ENCODE data around the gene SLC8A1.
A peak's percentile ranks its signal among the peaks of the same experiment; 100 is the strongest.

The SLC8A1 gene

DNA sequence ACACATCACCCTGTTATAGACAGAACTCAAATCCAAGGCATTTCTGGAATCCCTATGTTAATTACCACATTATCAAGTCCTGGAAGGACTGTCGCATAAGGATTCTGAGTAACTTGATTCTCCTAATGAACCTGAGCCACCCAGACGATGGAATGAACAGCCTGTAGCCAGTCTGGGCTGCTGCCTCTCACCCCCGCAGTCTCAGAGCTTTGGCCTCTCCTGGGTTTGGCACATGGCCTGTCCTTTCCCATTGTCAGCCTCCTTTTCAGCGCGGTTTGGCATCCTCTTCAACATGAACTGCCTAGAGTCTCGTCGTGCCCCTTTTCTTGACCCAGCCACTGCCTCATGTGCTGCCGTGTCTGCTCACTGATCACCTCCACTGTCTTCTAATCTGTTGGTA is 147.6 kb downstream of the SLC8A1 start:
- H3K79me2 ChIP-seq (ENCODE audit: control insufficient read depth, insufficient read depth, low read length, poor library complexity), result no peaks in the 10 kb centered on the region
- H2BK12ac ChIP-seq (ENCODE audit: low read length), result peak overlapping the region; percentile 1
- H3K4me3 ChIP-seq (ENCODE audit: low read depth, low read length), result no peak overlapping the region
- H2BK120ac ChIP-seq (ENCODE audit: insufficient read depth, low read length, poor library complexity), result peak overlapping the region; percentile 78
- H3K4ac ChIP-seq (ENCODE audit: low read depth, low read length), result no peak overlapping the region
- no peaks in the 10 kb centered on the region for H3K36me3 ChIP-seq (ENCODE audit: control insufficient read depth in 1 of 2, insufficient read depth in 2 of 2, low read length in 2 of 2)
- H2AK5ac ChIP-seq (ENCODE audit: low read length), result no peak overlapping the region
- H4K91ac ChIP-seq (ENCODE audit: low read depth, low read length), result peak overlapping the region; percentile 75
- H3K9me3 ChIP-seq (ENCODE audit: insufficient read depth, low read depth, low read length), result no peaks in the 10 kb centered on the region
- H2BK5ac ChIP-seq (ENCODE audit: low read depth, low read length, poor library complexity), result peak overlapping the region; percentile 60
- peak overlapping the region; percentile 53 for H3K27ac ChIP-seq (ENCODE audit: low read depth, low read length)
- no peak overlapping the region for H4K12ac ChIP-seq (ENCODE audit: low read depth, low read length)
- peaks cover 17 to 19% of the 10 kb centered on the region in 2 experiments for H3K4me1 ChIP-seq (ENCODE audit: control insufficient read depth in 1 of 2, insufficient read depth in 2 of 2, low read length in 2 of 2)
- WGBS (ENCODE audit: extremely low coverage, insufficient coverage, insufficient read length), result no CpG with 5 or more reads among the region's 8 CpGs
- no peaks in the 10 kb centered on the region for H3K27me3 ChIP-seq (ENCODE audit: insufficient read depth, low read length)
- no peak overlapping the region for H3K4me2 ChIP-seq (ENCODE audit: low read length)
- H4K8ac ChIP-seq (ENCODE audit: low read depth, low read length), result peak overlapping the region; percentile 26
- peak overlapping the region; percentile 84 for H3K14ac ChIP-seq (ENCODE audit: low read length)
- H2AFZ ChIP-seq (ENCODE audit: insufficient read depth, low read length, poor library complexity), result no peak overlapping the region
- peak overlapping the region; percentile 0 for H3K18ac ChIP-seq (ENCODE audit: low read length)
- DNase-seq, result no peak
- peaks cover 20% of the 10 kb centered on the region for H3K79me1 ChIP-seq (ENCODE audit: low read length)
- no peak overlapping the region for H3K23ac ChIP-seq (ENCODE audit: low read length)
- no peak overlapping the region for H3K9ac ChIP-seq (ENCODE audit: low read length)

DNA sequence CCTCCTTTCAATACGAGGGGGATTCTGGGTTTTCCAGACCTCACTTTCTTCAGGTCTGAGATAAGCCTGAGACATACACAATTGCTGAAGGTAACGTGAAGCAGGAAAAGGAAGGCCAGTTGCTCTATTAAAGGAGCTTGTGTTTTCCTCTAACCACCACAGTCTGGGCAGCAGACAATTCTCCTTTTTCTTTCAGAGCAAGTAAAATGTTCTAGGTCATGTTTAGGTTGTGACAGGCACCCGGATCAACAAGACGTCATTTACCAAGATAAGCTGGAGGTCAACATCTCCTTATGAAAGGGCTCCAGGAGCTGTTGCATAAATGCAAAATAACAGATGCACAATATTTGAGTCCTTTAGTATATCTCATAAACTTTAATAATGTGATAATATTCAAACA is 148.1 kb downstream of the SLC8A1 start:
- H4K91ac ChIP-seq (ENCODE audit: low read depth, low read length), result peak overlapping the region; percentile 11
- peak in 1 of 2 donors; percentile 27 for DNase-seq
- no peak overlapping the region for H3K23ac ChIP-seq (ENCODE audit: low read length)
- H3K4me3 ChIP-seq (ENCODE audit: low read depth, low read length), result no peak overlapping the region
- no peak overlapping the region for H4K12ac ChIP-seq (ENCODE audit: low read depth, low read length)
- peak overlapping the region; percentile 17 for H2BK12ac ChIP-seq (ENCODE audit: low read length)
- no CpG with 5 or more reads among the region's 4 CpGs for WGBS (ENCODE audit: extremely low coverage, insufficient coverage, insufficient read length)
- H3K27me3 ChIP-seq (ENCODE audit: insufficient read depth, low read length), result no peaks in the 10 kb centered on the region
- no peak overlapping the region for H3K18ac ChIP-seq (ENCODE audit: low read length)
- no peak overlapping the region for H2AK5ac ChIP-seq (ENCODE audit: low read length)
- no peak overlapping the region for H3K9ac ChIP-seq (ENCODE audit: low read length)
- H3K4me1 ChIP-seq (ENCODE audit: control insufficient read depth in 1 of 2, insufficient read depth in 2 of 2, low read length in 2 of 2), result peaks cover 17 to 20% of the 10 kb centered on the region in 2 experiments
- no peak overlapping the region for H3K27ac ChIP-seq (ENCODE audit: low read depth, low read length)
- H4K8ac ChIP-seq (ENCODE audit: low read depth, low read length), result no peak overlapping the region
- H3K14ac ChIP-seq (ENCODE audit: low read length), result no peak overlapping the region
- H3K4ac ChIP-seq (ENCODE audit: low read depth, low read length), result no peak overlapping the region
- H2BK120ac ChIP-seq (ENCODE audit: insufficient read depth, low read length, poor library complexity), result no peak overlapping the region
- no peak overlapping the region for H3K4me2 ChIP-seq (ENCODE audit: low read length)
- H3K36me3 ChIP-seq (ENCODE audit: control insufficient read depth in 1 of 2, insufficient read depth in 2 of 2, low read length in 2 of 2), result no peaks in the 10 kb centered on the region
- H3K9me3 ChIP-seq (ENCODE audit: insufficient read depth, low read depth, low read length), result no peaks in the 10 kb centered on the region
- H2BK5ac ChIP-seq (ENCODE audit: low read depth, low read length, poor library complexity), result no peak overlapping the region
- no peak overlapping the region for H2AFZ ChIP-seq (ENCODE audit: insufficient read depth, low read length, poor library complexity)
- peaks cover 20% of the 10 kb centered on the region for H3K79me1 ChIP-seq (ENCODE audit: low read length)
- no peaks in the 10 kb centered on the region for H3K79me2 ChIP-seq (ENCODE audit: control insufficient read depth, insufficient read depth, low read length, poor library complexity)

DNA sequence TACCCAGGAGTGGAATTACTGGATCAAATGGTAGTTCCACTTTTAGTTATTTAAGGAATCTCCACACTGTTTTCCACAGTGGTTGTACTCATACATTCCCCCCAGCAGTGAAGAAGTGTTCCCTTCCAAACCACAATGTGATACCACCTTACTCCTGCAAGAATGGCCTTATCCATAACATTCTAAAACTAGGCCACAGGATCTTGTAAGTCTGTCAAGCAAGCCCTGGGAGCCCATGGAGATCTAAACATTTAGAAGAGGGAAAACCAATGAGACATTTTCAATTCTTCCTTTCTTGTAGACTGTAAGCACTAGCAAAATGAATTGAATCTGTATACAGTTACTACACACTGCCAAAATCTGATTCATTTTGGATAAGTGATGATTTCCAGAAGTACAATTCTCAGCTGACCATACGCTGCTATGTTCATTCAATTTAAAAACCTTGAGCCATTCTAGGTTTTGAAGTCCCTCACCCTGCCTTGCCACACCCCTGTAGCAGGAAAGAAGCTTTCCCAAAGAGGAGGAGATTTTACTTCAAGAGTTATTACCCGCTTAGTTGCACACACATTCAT is 149.1 kb downstream of the SLC8A1 start:
- no peaks in the 10 kb centered on the region for H3K9me3 ChIP-seq (ENCODE audit: insufficient read depth, low read depth, low read length)
- H2BK12ac ChIP-seq (ENCODE audit: low read length), result no peak overlapping the region
- peaks cover 17 to 20% of the 10 kb centered on the region in 2 experiments for H3K4me1 ChIP-seq (ENCODE audit: control insufficient read depth in 1 of 2, insufficient read depth in 2 of 2, low read length in 2 of 2)
- H3K4ac ChIP-seq (ENCODE audit: low read depth, low read length), result peak overlapping the region; percentile 20
- no peaks in the 10 kb centered on the region for H3K27me3 ChIP-seq (ENCODE audit: insufficient read depth, low read length)
- no peak overlapping the region for H3K4me3 ChIP-seq (ENCODE audit: low read depth, low read length)
- DNase-seq, result no peak
- H4K8ac ChIP-seq (ENCODE audit: low read depth, low read length), result peak overlapping the region; percentile 48
- no peak overlapping the region for H3K23ac ChIP-seq (ENCODE audit: low read length)
- no peak overlapping the region for H2AFZ ChIP-seq (ENCODE audit: insufficient read depth, low read length, poor library complexity)
- H4K12ac ChIP-seq (ENCODE audit: low read depth, low read length), result no peak overlapping the region
- H3K27ac ChIP-seq (ENCODE audit: low read depth, low read length), result peak overlapping the region; percentile 39
- H2BK5ac ChIP-seq (ENCODE audit: low read depth, low read length, poor library complexity), result peak overlapping the region; percentile 18
- H3K14ac ChIP-seq (ENCODE audit: low read length), result no peak overlapping the region
- no CpG with 5 or more reads among the region's 2 CpGs for WGBS (ENCODE audit: extremely low coverage, insufficient coverage, insufficient read length)
- no peaks in the 10 kb centered on the region for H3K36me3 ChIP-seq (ENCODE audit: control insufficient read depth in 1 of 2, insufficient read depth in 2 of 2, low read length in 2 of 2)
- H4K91ac ChIP-seq (ENCODE audit: low read depth, low read length), result peak overlapping the region; percentile 56
- no peak overlapping the region for H3K9ac ChIP-seq (ENCODE audit: low read length)
- no peaks in the 10 kb centered on the region for H3K79me2 ChIP-seq (ENCODE audit: control insufficient read depth, insufficient read depth, low read length, poor library complexity)
- H2AK5ac ChIP-seq (ENCODE audit: low read length), result no peak overlapping the region
- H2BK120ac ChIP-seq (ENCODE audit: insufficient read depth, low read length, poor library complexity), result peak overlapping the region; percentile 54
- H3K18ac ChIP-seq (ENCODE audit: low read length), result no peak overlapping the region
- no peak overlapping the region for H3K4me2 ChIP-seq (ENCODE audit: low read length)
- peaks cover 20% of the 10 kb centered on the region for H3K79me1 ChIP-seq (ENCODE audit: low read length)

DNA sequence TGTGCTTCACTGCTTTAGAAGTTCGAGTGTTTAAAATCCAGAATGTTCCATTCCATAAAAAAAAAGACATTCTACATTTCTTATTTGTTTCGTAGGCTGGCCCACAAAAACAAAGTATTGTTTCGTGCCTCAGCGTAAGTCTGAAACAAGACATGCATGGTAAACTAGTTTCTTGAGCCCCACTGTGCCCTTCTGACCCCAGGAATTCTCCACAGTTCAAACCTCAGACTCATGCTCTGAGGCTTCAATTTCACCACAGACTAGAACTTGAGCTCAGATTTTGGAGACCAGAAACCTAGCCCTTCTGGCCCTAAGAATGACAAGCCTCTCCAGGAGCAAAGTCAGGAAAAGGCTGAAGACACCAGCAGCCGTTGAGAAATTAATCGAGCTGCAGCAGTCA is 151.5 kb downstream of the SLC8A1 start:
- no peak overlapping the region for H2AK5ac ChIP-seq (ENCODE audit: low read length)
- H3K4me1 ChIP-seq (ENCODE audit: control insufficient read depth in 1 of 2, insufficient read depth in 2 of 2, low read length in 2 of 2), result peaks cover 17 to 19% of the 10 kb centered on the region in 2 experiments
- no peak overlapping the region for H2BK12ac ChIP-seq (ENCODE audit: low read length)
- H3K23ac ChIP-seq (ENCODE audit: low read length), result no peak overlapping the region
- no peak overlapping the region for H3K14ac ChIP-seq (ENCODE audit: low read length)
- no peak overlapping the region for H3K4me2 ChIP-seq (ENCODE audit: low read length)
- no peak overlapping the region for H3K9ac ChIP-seq (ENCODE audit: low read length)
- no peaks in the 10 kb centered on the region for H3K79me2 ChIP-seq (ENCODE audit: control insufficient read depth, insufficient read depth, low read length, poor library complexity)
- no peak overlapping the region for H3K18ac ChIP-seq (ENCODE audit: low read length)
- H2AFZ ChIP-seq (ENCODE audit: insufficient read depth, low read length, poor library complexity), result no peak overlapping the region
- peak overlapping the region; percentile 55 for H3K27ac ChIP-seq (ENCODE audit: low read depth, low read length)
- peak in 1 of 2 donors; percentile 7 for DNase-seq
- no peak overlapping the region for H2BK120ac ChIP-seq (ENCODE audit: insufficient read depth, low read length, poor library complexity)
- no peak overlapping the region for H4K8ac ChIP-seq (ENCODE audit: low read depth, low read length)
- no peak overlapping the region for H3K4me3 ChIP-seq (ENCODE audit: low read depth, low read length)
- no peaks in the 10 kb centered on the region for H3K36me3 ChIP-seq (ENCODE audit: control insufficient read depth in 1 of 2, insufficient read depth in 2 of 2, low read length in 2 of 2)
- H3K4ac ChIP-seq (ENCODE audit: low read depth, low read length), result no peak overlapping the region
- peaks cover 20% of the 10 kb centered on the region for H3K79me1 ChIP-seq (ENCODE audit: low read length)
- H3K27me3 ChIP-seq (ENCODE audit: insufficient read depth, low read length), result no peaks in the 10 kb centered on the region
- H2BK5ac ChIP-seq (ENCODE audit: low read depth, low read length, poor library complexity), result no peak overlapping the region
- no peak overlapping the region for H4K12ac ChIP-seq (ENCODE audit: low read depth, low read length)
- no peaks in the 10 kb centered on the region for H3K9me3 ChIP-seq (ENCODE audit: insufficient read depth, low read depth, low read length)
- no peak overlapping the region for H4K91ac ChIP-seq (ENCODE audit: low read depth, low read length)
- no CpG with 5 or more reads among the region's 6 CpGs for WGBS (ENCODE audit: extremely low coverage, insufficient coverage, insufficient read length)
